Measurements from ENCODE around the gene DNM3.

The DNM3 gene

DNA sequence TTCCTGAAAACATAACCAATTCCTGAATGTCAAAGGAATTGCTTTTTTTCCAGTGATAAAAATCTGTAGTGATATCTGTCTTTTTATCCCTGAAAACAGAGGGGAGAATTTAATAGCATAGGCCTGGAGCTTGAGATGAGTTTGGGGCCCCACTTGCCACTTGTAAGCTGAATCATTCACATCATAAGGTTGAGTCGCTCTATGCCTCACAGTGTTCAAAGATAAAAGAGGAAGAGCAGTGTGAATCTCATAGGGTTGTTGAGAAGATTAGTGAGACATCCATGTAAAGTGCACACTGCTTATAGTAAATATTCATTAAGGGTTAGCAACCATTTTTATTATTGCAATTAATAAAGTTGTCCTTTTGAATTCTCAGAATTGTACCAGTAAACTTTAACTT lies 271.3 kb downstream of the DNM3 start:
- Histone ChIP-seq H3K79me2 (ENCODE audit: insufficient read depth, low read length) (no peaks in the 10 kb centered on the region), H4K20me1 (ENCODE audit: insufficient read depth, low read length) (no peaks in the 10 kb centered on the region), H3F3A (ENCODE audit: insufficient read depth, low read length) (no peaks in the 10 kb centered on the region), H2AFZ (ENCODE audit: low read length) (no peak overlapping the region), H3K4me2 (ENCODE audit: low read length) (no peak overlapping the region), H3K9ac (ENCODE audit: low read length) (no peak overlapping the region), H3K4me3 (ENCODE audit: low read depth, low read length, poor library complexity, severe bottlenecking) (no peak overlapping the region), H3K27me3 (ENCODE audit: insufficient read depth, low read length) (no peaks in the 10 kb centered on the region), H3K4me1 (ENCODE audit: insufficient read depth, low read length, severe bottlenecking) (no peaks in the 10 kb centered on the region), H3K36me3 (ENCODE audit: insufficient read depth, low read length) (no peaks in the 10 kb centered on the region), H3K9me2 (ENCODE audit: low read depth, low read length) (no peaks in the 10 kb centered on the region), H3K27ac (ENCODE audit: low read depth, low read length, poor library complexity, severe bottlenecking) (no peak overlapping the region), H3K9me3 (ENCODE audit: low read length) (no peaks in the 10 kb centered on the region)
- TF ChIP-seq EZH2 (IDR thresholded peaks at IDR 0.05; ENCODE audit: borderline replicate concordance, low read length) = no peak

DNA sequence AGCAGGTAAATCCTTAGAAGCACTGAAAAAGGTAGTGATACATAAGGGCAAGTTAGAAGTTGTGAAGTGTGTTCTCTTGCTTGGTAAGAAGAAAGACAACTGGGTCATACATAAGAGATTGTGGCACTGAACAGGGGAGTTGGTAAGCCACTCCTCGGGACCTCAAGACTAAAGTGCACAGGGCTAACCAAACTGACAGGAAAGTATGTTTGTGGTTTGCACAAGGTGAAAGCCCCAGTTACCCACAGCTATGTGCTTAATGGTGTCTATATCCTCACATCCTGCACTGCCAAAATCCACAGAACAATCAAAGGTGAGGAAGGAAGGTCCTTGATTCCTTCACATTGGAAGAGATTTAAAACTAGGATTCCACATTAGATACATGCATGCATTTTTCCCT lies 276.5 kb downstream of the DNM3 start:
- Histone ChIP-seq H3K9me3 (ENCODE audit: low read length) (no peaks in the 10 kb centered on the region), H2AFZ (ENCODE audit: low read length) (no peak overlapping the region), H3K27ac (ENCODE audit: low read depth, low read length, poor library complexity, severe bottlenecking) (no peak overlapping the region), H3K36me3 (ENCODE audit: insufficient read depth, low read length) (no peaks in the 10 kb centered on the region), H3K4me2 (ENCODE audit: low read length) (no peak overlapping the region), H3K27me3 (ENCODE audit: insufficient read depth, low read length) (no peaks in the 10 kb centered on the region), H3K9ac (ENCODE audit: low read length) (no peak overlapping the region), H3K79me2 (ENCODE audit: insufficient read depth, low read length) (no peaks in the 10 kb centered on the region), H3K4me3 (ENCODE audit: low read depth, low read length, poor library complexity, severe bottlenecking) (no peak overlapping the region), H4K20me1 (ENCODE audit: insufficient read depth, low read length) (no peaks in the 10 kb centered on the region), H3F3A (ENCODE audit: insufficient read depth, low read length) (no peaks in the 10 kb centered on the region), H3K9me2 (ENCODE audit: low read depth, low read length) (no peaks in the 10 kb centered on the region), H3K4me1 (ENCODE audit: insufficient read depth, low read length, severe bottlenecking) (no peaks in the 10 kb centered on the region)
- TF ChIP-seq EZH2 (IDR thresholded peaks at IDR 0.05; ENCODE audit: borderline replicate concordance, low read length) = no peak
- TF ChIP-seq CTCF (IDR thresholded peaks at IDR 0.05; ENCODE audit: low read length) = no peak

DNA sequence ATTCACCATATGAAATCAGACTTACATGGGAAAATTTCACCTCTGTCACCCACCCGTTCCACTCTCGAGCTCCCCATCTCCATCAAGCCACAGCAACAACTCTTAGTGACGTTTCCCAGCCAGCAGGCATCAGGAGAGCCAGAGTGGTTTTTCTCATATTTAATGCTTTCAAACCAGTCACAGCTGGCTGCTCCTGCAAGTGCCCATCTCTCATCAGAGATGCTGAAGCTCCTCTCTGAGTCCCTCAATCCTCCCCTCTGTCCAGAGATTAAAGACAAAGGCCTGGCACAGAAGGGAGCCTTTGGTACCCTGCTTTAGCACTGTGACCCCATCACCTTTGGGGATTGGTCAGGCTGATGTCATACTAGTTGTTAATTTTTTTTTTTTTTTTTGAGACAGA lies 277.3 kb downstream of the DNM3 start:
- no peaks in the 10 kb centered on the region for H3F3A ChIP-seq (ENCODE audit: insufficient read depth, low read length)
- no peaks in the 10 kb centered on the region for H3K9me2 ChIP-seq (ENCODE audit: low read depth, low read length)
- no peak overlapping the region for H3K4me2 ChIP-seq (ENCODE audit: low read length)
- no peak overlapping the region for H3K27ac ChIP-seq (ENCODE audit: low read depth, low read length, poor library complexity, severe bottlenecking)
- no peaks in the 10 kb centered on the region for H4K20me1 ChIP-seq (ENCODE audit: insufficient read depth, low read length)
- H3K79me2 ChIP-seq (ENCODE audit: insufficient read depth, low read length) = no peaks in the 10 kb centered on the region
- TF ChIP-seq EZH2 (IDR thresholded peaks at IDR 0.05; ENCODE audit: borderline replicate concordance, low read length) = no peak
- TF ChIP-seq CTCF (IDR thresholded peaks at IDR 0.05; ENCODE audit: low read length) = no peak
- H3K9ac ChIP-seq (ENCODE audit: low read length) = no peak overlapping the region
- no peaks in the 10 kb centered on the region for H3K9me3 ChIP-seq (ENCODE audit: low read length)
- no peak overlapping the region for H3K4me3 ChIP-seq (ENCODE audit: low read depth, low read length, poor library complexity, severe bottlenecking)
- no peak overlapping the region for H2AFZ ChIP-seq (ENCODE audit: low read length)
- H3K27me3 ChIP-seq (ENCODE audit: insufficient read depth, low read length) = no peaks in the 10 kb centered on the region
- H3K4me1 ChIP-seq (ENCODE audit: insufficient read depth, low read length, severe bottlenecking) = no peaks in the 10 kb centered on the region
- no peaks in the 10 kb centered on the region for H3K36me3 ChIP-seq (ENCODE audit: insufficient read depth, low read length)

GRCh38 chr1:172119184-172119583 lies 277.9 kb downstream of the DNM3 start:
- Histone ChIP-seq H2AFZ (ENCODE audit: low read length) (no peak overlapping the region), H4K20me1 (ENCODE audit: insufficient read depth, low read length) (no peaks in the 10 kb centered on the region), H3K27ac (ENCODE audit: low read depth, low read length, poor library complexity, severe bottlenecking) (no peak overlapping the region), H3K9ac (ENCODE audit: low read length) (no peak overlapping the region), H3K27me3 (ENCODE audit: insufficient read depth, low read length) (no peaks in the 10 kb centered on the region), H3K4me1 (ENCODE audit: insufficient read depth, low read length, severe bottlenecking) (no peaks in the 10 kb centered on the region), H3F3A (ENCODE audit: insufficient read depth, low read length) (no peaks in the 10 kb centered on the region), H3K4me3 (ENCODE audit: low read depth, low read length, poor library complexity, severe bottlenecking) (no peak overlapping the region), H3K9me2 (ENCODE audit: low read depth, low read length) (no peaks in the 10 kb centered on the region), H3K4me2 (ENCODE audit: low read length) (no peak overlapping the region), H3K9me3 (ENCODE audit: low read length) (no peaks in the 10 kb centered on the region), H3K79me2 (ENCODE audit: insufficient read depth, low read length) (no peaks in the 10 kb centered on the region), H3K36me3 (ENCODE audit: insufficient read depth, low read length) (no peaks in the 10 kb centered on the region)
- TF ChIP-seq CTCF (IDR thresholded peaks at IDR 0.05; ENCODE audit: low read length) = no peak
- no peak for TF ChIP-seq EZH2 (IDR thresholded peaks at IDR 0.05; ENCODE audit: borderline replicate concordance, low read length)

Measured in OCI-LY1 (cell line).